ENCODE results near the gene CNDP1.

Gene CNDP1

DNA sequence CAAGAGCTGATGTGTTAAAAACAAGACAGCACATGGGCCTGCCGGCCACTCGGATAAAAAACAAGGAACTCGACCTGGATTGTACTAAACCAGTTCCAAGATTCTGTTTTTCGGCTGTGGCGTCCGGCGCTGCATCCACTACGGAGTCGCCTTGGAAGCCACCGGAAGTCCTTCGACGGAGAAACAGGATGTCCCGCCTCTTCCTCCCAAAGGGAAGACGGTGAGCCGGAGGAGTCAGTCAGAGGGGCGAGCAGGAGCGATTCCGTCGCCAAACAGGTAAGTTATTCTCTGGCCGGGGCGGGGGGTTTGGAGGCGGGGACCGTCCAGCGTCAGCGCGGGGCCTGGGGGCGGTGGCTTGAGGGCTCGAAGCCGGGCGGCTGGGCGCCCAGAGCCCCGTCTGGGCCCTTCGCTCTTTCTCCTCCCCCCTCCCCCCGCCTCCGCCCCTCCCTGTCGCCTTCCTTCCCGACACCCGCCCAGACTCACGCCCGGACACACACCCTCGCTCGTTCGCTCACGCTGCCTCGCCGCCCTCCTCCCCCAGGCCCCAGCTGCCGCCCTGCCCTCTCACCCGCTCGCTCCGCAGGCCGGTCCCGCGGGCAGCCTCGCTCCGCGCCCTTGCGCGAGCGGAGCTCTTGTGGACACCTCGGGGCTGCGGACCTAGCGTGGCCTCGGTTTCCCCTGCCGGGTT is 63.5 kb downstream of the CNDP1 start, which contains the start of gene ZNF407:
ZNF407 (plus strand) TSS at position 209 of the 688 bp plus-strand sequence. CDS start 33,150 bp downstream, outside the sequence.
- peak within 1 kb of the TSS; percentile 98 for H2AFZ ChIP-seq (ENCODE audit: low read length)
- DNase-seq (ENCODE audit: low spot score): peak; percentile 92
- peak within 1 kb of the TSS; percentile 85 for H3K18ac ChIP-seq (ENCODE audit: low read length)
- H2BK12ac ChIP-seq (ENCODE audit: low read length): no peak within 1 kb of the TSS
- no peak within 1 kb of the TSS for H4K8ac ChIP-seq (ENCODE audit: low read depth, low read length)
- H3K4me2 ChIP-seq (ENCODE audit: insufficient read depth, low read length, poor library complexity, severe bottlenecking): peak within 1 kb of the TSS; percentile 88
- H3K27me3 ChIP-seq (ENCODE audit: control insufficient read depth in 3 of 3, insufficient read depth in 3 of 3, low read depth in 1 of 3, low read length in 3 of 3): no peaks in the 10 kb centered on the region
- H3K4ac ChIP-seq (ENCODE audit: low read length): no peak within 1 kb of the TSS
- peaks cover 0 to 2% of the 10 kb centered on the region in 2 donors for H3K4me1 ChIP-seq (ENCODE audit: control insufficient read depth in 2 of 2, insufficient read depth in 1 of 2, low read depth in 1 of 2, low read length in 2 of 2)
- H2AK5ac ChIP-seq (ENCODE audit: low read depth, low read length): no peak within 1 kb of the TSS
- peak within 1 kb of the TSS; percentile 82 for H3K9ac ChIP-seq (ENCODE audit: low read depth, low read length, poor library complexity)
- H2BK120ac ChIP-seq (ENCODE audit: low read depth, low read length): no peak within 1 kb of the TSS
- no CpG with 5 or more reads among the region's 64 CpGs for WGBS, 2 donors (ENCODE audit: extremely low coverage in 2 of 2, insufficient read length in 2 of 2, insufficient replicate concordance in 1 of 2)
- H3K9me3 ChIP-seq (replicated peaks in 1 of 2; ENCODE audit: control insufficient read depth in 2 of 2, insufficient read depth in 1 of 2, low read depth in 1 of 2, low read length in 2 of 2): no peaks in the 10 kb centered on the region
- H2BK5ac ChIP-seq (ENCODE audit: low read length): peak within 1 kb of the TSS; percentile 19
- peak within 1 kb of the TSS; percentile 25 for H3K14ac ChIP-seq (ENCODE audit: low read length)
- H3K79me1 ChIP-seq (ENCODE audit: low read depth, low read length): peaks cover 2% of the 10 kb centered on the region
- peak within 1 kb of the TSS; percentile 94 to 98 for H3K4me3 ChIP-seq (ENCODE audit: low read length in 2 of 2)
- peak within 1 kb of the TSS; percentile 83 for H3K27ac ChIP-seq (replicated peaks; ENCODE audit: low read length)
- H2BK15ac ChIP-seq (ENCODE audit: low read length): no peak within 1 kb of the TSS
- no peak within 1 kb of the TSS for H3K23ac ChIP-seq (ENCODE audit: low read depth, low read length, poor library complexity)
- peaks cover 4 to 30% of the 10 kb centered on the region in 2 donors for H3K36me3 ChIP-seq (replicated peaks in 1 of 2; ENCODE audit: control insufficient read depth in 2 of 2, insufficient read depth in 2 of 2, low read length in 2 of 2)
- no peak within 1 kb of the TSS for H4K91ac ChIP-seq (ENCODE audit: low read depth, low read length, poor library complexity)

DNA sequence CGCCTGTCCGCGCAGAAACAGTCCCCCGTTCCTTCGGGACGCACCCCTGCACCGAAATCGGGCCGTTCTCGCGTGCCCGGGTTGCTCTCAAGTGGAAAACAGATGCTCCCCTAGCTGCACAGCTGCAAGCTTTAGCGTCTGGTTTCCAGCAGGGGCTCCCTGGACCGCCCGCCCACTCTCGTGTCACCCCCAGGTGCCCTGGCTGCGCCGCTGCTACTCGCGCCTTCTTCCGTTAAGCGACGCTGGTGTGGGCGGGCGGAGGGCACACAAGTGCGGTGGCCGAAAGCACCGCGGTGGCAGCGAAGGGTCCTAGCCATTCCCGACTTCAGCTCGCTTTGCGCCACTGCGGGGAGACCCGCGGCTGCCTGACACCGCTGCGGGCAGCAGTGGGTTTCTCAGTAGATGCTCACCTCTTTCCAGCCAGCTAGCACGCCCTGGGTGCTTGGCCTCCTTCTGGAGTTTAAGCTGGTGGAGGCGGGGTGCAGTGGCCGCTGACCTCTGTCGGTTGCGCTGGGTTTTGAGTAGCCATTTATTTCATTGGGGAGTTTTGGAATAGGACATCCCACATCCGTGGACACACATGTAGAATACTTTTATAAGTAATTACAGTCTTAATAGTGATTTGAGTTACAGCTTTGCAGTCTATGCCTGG is 64.2 kb downstream of the CNDP1 start:
- DNase-seq (ENCODE audit: low spot score): peak; percentile 48
- Histone ChIP-seq H2BK15ac (ENCODE audit: low read length) (no peak overlapping the region), H4K8ac (ENCODE audit: low read depth, low read length) (no peak overlapping the region), H2BK5ac (ENCODE audit: low read length) (peak overlapping the region; percentile 19), H3K27ac (replicated peaks; ENCODE audit: low read length) (peak overlapping the region; percentile 83), H3K14ac (ENCODE audit: low read length) (peak overlapping the region; percentile 25), H3K36me3 (replicated peaks in 1 of 2; ENCODE audit: control insufficient read depth in 2 of 2, insufficient read depth in 2 of 2, low read length in 2 of 2) (peaks cover 2 to 23% of the 10 kb centered on the region in 2 donors), H3K4me1 (ENCODE audit: control insufficient read depth in 2 of 2, insufficient read depth in 1 of 2, low read depth in 1 of 2, low read length in 2 of 2) (peaks cover 0 to 2% of the 10 kb centered on the region in 2 donors), H3K79me1 (ENCODE audit: low read depth, low read length) (peaks cover 2% of the 10 kb centered on the region), H3K4me3 (ENCODE audit: low read length in 2 of 2) (peak overlapping the region; percentile 94 to 98), H3K23ac (ENCODE audit: low read depth, low read length, poor library complexity) (no peak overlapping the region), H3K4ac (ENCODE audit: low read length) (no peak overlapping the region), H2AK5ac (ENCODE audit: low read depth, low read length) (no peak overlapping the region), H4K91ac (ENCODE audit: low read depth, low read length, poor library complexity) (no peak overlapping the region), H3K9me3 (replicated peaks in 1 of 2; ENCODE audit: control insufficient read depth in 2 of 2, insufficient read depth in 1 of 2, low read depth in 1 of 2, low read length in 2 of 2) (no peaks in the 10 kb centered on the region), H2AFZ (ENCODE audit: low read length) (peak overlapping the region; percentile 98), H3K9ac (ENCODE audit: low read depth, low read length, poor library complexity) (peak overlapping the region; percentile 79), H2BK12ac (ENCODE audit: low read length) (no peak overlapping the region), H3K18ac (ENCODE audit: low read length) (peak overlapping the region; percentile 53), H3K27me3 (ENCODE audit: control insufficient read depth in 3 of 3, insufficient read depth in 3 of 3, low read depth in 1 of 3, low read length in 3 of 3) (no peaks in the 10 kb centered on the region), H2BK120ac (ENCODE audit: low read depth, low read length) (no peak overlapping the region), H3K4me2 (ENCODE audit: insufficient read depth, low read length, poor library complexity, severe bottlenecking) (peak overlapping the region; percentile 88)
- WGBS, 2 donors (ENCODE audit: extremely low coverage in 2 of 2, insufficient read length in 2 of 2, insufficient replicate concordance in 1 of 2): no CpG with 5 or more reads among the region's 44 CpGs

DNA sequence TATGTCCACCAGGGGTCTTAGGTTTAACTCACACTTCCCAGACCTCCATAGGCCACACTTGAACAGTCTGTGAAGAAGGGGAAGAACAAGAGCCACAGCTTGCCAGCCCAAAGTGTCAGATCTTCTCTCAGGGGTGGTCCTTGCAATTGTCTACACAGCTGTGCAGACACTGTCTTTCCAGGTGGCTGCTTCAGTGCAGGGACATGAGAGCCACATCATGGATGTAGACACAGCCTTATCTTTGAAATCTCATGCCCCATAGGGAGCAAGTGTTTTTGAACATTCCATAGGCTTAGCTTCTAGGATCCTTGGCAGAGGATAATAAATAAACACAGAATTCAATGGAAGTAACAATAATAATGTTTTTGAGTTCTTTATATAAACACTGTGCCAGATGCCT is 70.1 kb downstream of the CNDP1 start:
- no peak for DNase-seq (ENCODE audit: low spot score)
- no peak overlapping the region for H3K14ac ChIP-seq (ENCODE audit: low read length)
- H3K23ac ChIP-seq (ENCODE audit: low read depth, low read length, poor library complexity): no peak overlapping the region
- H2BK120ac ChIP-seq (ENCODE audit: low read depth, low read length): no peak overlapping the region
- no peak overlapping the region for H3K27ac ChIP-seq (replicated peaks; ENCODE audit: low read length)
- no peaks in the 10 kb centered on the region for H3K9me3 ChIP-seq (replicated peaks in 1 of 2; ENCODE audit: control insufficient read depth in 2 of 2, insufficient read depth in 1 of 2, low read depth in 1 of 2, low read length in 2 of 2)
- no peak overlapping the region for H2BK15ac ChIP-seq (ENCODE audit: low read length)
- H3K18ac ChIP-seq (ENCODE audit: low read length): no peak overlapping the region
- peaks cover 6% of the 10 kb centered on the region for H3K79me1 ChIP-seq (ENCODE audit: low read depth, low read length)
- no peak overlapping the region for H2AFZ ChIP-seq (ENCODE audit: low read length)
- H2BK12ac ChIP-seq (ENCODE audit: low read length): no peak overlapping the region
- H4K91ac ChIP-seq (ENCODE audit: low read depth, low read length, poor library complexity): no peak overlapping the region
- no peak overlapping the region for H3K4me2 ChIP-seq (ENCODE audit: insufficient read depth, low read length, poor library complexity, severe bottlenecking)
- no peak overlapping the region for H4K8ac ChIP-seq (ENCODE audit: low read depth, low read length)
- H3K36me3 ChIP-seq (replicated peaks in 1 of 2; ENCODE audit: control insufficient read depth in 2 of 2, insufficient read depth in 2 of 2, low read length in 2 of 2): no peaks in the 10 kb centered on the region
- no peak overlapping the region for H2BK5ac ChIP-seq (ENCODE audit: low read length)
- H2AK5ac ChIP-seq (ENCODE audit: low read depth, low read length): no peak overlapping the region
- H3K27me3 ChIP-seq (ENCODE audit: control insufficient read depth in 3 of 3, insufficient read depth in 3 of 3, low read depth in 1 of 3, low read length in 3 of 3): no peaks in the 10 kb centered on the region
- no peaks in the 10 kb centered on the region for H3K4me1 ChIP-seq (ENCODE audit: control insufficient read depth in 2 of 2, insufficient read depth in 1 of 2, low read depth in 1 of 2, low read length in 2 of 2)
- no peak overlapping the region for H3K4ac ChIP-seq (ENCODE audit: low read length)
- no peak overlapping the region for H3K9ac ChIP-seq (ENCODE audit: low read depth, low read length, poor library complexity)
- H3K4me3 ChIP-seq (ENCODE audit: low read length in 2 of 2): peak overlapping the region in 1 of 2 donors; percentile 46

DNA sequence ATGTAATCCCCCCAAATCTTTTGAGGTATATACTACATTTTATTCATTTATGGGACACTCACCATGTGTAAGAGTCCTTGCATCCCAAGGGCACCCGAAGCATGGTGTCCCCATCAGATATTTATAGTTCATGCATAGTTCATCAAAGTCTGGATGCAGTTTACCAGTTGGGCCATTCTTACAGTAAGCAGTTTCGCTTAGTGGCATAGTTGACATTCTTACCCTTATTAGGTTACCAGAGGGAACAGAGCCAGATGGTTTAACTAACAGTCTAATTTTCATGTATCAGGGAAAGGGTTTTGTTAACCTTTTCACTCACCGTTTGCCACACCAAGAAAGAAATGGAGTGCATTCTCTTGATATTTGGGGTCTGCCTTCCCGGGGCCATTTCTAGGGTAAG is 70.5 kb downstream of the CNDP1 start:
- Histone ChIP-seq H2AFZ (ENCODE audit: low read length) (no peak overlapping the region), H3K27ac (replicated peaks; ENCODE audit: low read length) (no peak overlapping the region), H2AK5ac (ENCODE audit: low read depth, low read length) (no peak overlapping the region), H2BK5ac (ENCODE audit: low read length) (no peak overlapping the region), H3K14ac (ENCODE audit: low read length) (no peak overlapping the region), H3K27me3 (ENCODE audit: control insufficient read depth in 3 of 3, insufficient read depth in 3 of 3, low read depth in 1 of 3, low read length in 3 of 3) (no peaks in the 10 kb centered on the region), H4K8ac (ENCODE audit: low read depth, low read length) (no peak overlapping the region), H3K4me2 (ENCODE audit: insufficient read depth, low read length, poor library complexity, severe bottlenecking) (no peak overlapping the region), H3K18ac (ENCODE audit: low read length) (no peak overlapping the region), H3K79me1 (ENCODE audit: low read depth, low read length) (peaks cover 6% of the 10 kb centered on the region), H3K4me3 (ENCODE audit: low read length in 2 of 2) (no peak overlapping the region), H2BK120ac (ENCODE audit: low read depth, low read length) (no peak overlapping the region), H3K9ac (ENCODE audit: low read depth, low read length, poor library complexity) (no peak overlapping the region), H3K36me3 (replicated peaks in 1 of 2; ENCODE audit: control insufficient read depth in 2 of 2, insufficient read depth in 2 of 2, low read length in 2 of 2) (no peaks in the 10 kb centered on the region), H3K23ac (ENCODE audit: low read depth, low read length, poor library complexity) (no peak overlapping the region), H2BK12ac (ENCODE audit: low read length) (no peak overlapping the region), H2BK15ac (ENCODE audit: low read length) (no peak overlapping the region), H3K9me3 (replicated peaks in 1 of 2; ENCODE audit: control insufficient read depth in 2 of 2, insufficient read depth in 1 of 2, low read depth in 1 of 2, low read length in 2 of 2) (no peaks in the 10 kb centered on the region), H4K91ac (ENCODE audit: low read depth, low read length, poor library complexity) (no peak overlapping the region), H3K4ac (ENCODE audit: low read length) (no peak overlapping the region), H3K4me1 (ENCODE audit: control insufficient read depth in 2 of 2, insufficient read depth in 1 of 2, low read depth in 1 of 2, low read length in 2 of 2) (no peaks in the 10 kb centered on the region)
- no peak for DNase-seq (ENCODE audit: low spot score)
- WGBS, 2 donors (ENCODE audit: extremely low coverage in 2 of 2, insufficient read length in 2 of 2, insufficient replicate concordance in 1 of 2): no CpG with 5 or more reads among the region's 4 CpGs

Data from neuronal stem cell (in vitro differentiated cells).